Stimulated activated CD4-positive, alpha-beta T cell treated with anti-CD3 and anti-CD28 coated beads, Interleukin-4, amount 100 ng/mL, for 4 hours (primary cell): ENCODE results near the gene SLC25A22.

Experiments
- DNase-seq, 2 experiments: peaks; one replicate each; pipeline ENCODE4 v3.0.0-alpha.2; 2020

SLC25A22 gene

DNA sequence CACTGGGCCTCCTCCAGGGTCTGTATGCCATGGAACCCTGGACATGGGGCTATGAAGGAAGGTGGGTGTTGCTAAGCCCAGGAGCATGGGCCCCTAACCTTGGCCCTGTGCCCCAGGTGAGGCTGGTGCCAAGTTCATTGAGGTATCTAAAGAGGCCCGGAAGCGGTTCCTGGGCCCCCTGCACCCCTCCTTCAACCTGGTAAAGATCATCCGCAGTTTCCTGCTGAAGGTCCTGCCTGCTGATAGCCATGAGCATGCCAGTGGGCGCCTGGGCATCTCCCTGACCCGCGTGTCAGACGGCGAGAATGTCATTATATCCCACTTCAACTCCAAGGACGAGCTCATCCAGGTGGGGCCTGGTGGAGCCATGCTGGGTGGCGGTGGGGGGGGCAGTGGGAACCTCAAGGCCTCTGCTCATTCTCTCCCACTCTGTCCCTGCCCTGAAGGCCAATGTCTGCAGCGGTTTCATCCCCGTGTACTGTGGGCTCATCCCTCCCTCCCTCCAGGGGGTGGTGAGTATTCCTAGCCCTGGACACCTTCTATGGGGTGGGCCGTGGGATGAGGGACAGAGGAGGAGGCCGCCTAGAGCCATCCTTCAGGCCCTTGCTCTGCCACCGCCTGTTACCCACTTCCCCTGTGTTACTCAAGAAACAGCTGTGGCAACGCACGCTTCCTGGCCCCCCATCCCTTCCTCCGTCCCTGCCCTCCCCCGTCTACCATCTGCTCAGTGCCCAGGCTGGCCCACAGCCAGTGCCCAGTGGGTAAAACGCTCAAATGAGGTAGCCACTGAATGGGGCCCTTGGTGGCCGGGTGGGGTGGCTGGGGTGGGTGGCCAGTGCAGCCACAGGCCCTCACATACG, 23.7 kb upstream of the SLC25A22 start:
- DNase-seq, result no peak

DNA sequence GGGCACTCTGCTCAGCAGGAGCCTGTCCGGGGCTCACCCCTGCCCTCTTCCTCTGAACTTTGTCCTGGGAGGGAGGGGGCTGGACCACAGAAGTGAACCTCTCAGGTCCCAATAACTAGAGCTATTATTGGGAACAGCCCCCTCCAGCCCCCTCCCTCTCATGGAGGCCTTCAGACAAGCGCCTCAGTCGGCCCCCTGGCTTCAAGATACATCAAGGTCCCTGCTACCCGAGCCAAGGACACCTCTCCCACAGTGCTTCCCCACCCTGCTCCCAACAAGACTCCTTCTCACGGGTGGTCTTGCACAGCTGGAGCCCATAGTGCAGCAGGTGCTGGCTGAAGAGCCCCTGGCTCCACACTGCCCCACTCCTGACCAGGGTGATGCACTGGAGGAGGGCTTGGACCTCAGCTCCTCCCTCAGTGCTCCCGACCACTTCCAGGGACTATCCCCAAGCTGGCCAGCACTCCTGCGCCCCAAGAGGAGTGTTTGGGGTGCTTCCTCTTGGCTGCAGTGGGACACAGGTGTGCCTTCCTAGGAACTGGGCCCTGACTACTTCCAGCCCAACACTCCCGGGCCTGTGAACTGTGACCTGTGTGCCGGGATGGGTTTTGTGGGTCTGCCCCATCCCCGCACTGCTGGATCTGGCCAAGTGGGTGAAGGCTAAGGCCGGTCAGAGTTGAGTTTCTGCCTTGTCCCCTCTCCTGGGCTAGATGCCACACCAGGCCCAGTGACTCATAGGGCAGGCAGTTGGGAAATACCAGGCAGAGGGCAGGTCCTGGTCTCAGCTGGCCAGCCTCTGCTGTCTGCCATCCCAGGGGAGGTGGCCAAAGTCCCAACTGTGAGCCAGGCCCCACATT, 22.8 kb upstream of the SLC25A22 start:
- DNase-seq, result no peak

- DNase-seq, result peak; percentile 86 to 89
These were observed 22.0 kb upstream of the SLC25A22 start for GRCh38 chr11:819943-820649.

DNA sequence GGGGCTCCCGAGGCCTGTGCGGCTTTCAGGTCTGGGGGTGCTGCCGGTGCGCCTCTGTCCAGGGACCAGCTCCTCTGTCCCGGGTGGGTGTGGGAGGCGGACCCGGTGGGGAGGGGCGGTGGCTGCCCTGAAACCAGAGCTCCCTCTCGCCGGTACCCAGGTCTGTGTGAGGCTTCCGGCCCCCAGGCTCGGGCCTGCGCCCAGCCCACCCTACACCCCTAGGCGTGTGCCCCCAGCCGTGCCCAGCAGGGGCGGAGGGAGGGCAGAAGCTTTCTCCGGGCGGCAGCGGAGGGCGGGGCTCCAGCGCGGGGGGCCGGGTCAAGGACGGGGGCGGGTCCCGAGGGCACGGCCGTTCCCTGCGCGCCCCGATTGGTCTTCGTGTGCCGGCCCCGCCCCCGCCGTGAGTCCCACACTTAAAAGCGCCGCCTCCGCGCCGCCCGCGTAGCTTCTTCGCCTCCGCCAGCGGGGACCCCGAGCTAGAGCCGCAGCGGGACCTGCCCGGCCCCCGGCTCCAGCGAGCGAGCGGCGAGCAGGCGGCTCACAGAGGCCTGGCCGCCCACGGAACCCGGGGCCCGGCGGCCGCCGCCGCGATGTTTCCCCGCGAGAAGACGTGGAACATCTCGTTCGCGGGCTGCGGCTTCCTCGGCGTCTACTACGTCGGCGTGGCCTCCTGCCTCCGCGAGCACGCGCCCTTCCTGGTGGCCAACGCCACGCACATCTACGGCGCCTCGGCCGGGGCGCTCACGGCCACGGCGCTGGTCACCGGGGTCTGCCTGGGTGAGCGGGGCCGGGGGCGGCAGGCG, 21.2 kb upstream of the SLC25A22 start:
- peak; percentile 91 to 94 for DNase-seq

- DNase-seq, result no peak
These were observed 20.5 kb upstream of the SLC25A22 start, which contains the start of gene PNPLA2 for GRCh38 chr11:818396-819128. Gene PNPLA2 (plus strand): TSS chr11:818914. CDS start chr11:819719, 805 bp downstream.

- DNase-seq, result no peak
These were observed 18.3 kb upstream of the SLC25A22 start for GRCh38 chr11:816433-816779.

GRCh38 chr11:815675-816432, 17.8 kb upstream of the SLC25A22 start:
- DNase-seq, result no peak

DNA sequence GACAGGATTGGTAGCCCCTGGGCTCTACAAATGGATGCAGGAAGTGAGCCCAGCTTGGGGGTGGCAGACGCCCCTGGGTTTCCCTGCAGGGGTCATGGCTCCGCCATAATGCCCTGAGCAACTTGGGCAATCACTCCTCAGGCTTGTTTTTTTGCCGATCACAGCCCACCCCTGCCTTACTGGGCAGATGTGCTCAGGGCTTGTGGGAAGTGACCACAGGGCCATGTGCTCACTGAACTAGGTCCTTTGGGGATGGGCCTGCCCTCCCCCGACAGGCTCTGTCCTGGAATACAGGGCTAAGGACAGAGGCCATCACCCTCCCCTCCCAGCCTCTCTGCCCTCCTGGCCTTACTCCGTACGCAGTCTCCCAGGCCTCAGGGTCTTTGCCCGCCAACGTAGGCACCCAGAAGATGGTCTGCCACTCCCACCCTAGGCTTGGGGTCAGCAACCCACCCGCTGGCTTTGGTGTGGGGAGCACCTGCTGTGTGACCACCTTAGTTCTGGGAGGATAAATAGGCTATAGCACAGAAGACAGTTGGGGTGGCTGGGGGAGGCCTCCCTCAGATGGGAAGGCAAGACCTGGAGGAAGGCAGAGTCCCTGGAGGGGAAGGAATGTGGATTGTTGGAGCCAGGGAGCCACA, 15.5 kb upstream of the SLC25A22 start:
- no peak for DNase-seq

- no peak for DNase-seq
These were observed 15.0 kb upstream of the SLC25A22 start for GRCh38 chr11:813072-813455.

- DNase-seq, result no peak
These were observed 14.3 kb upstream of the SLC25A22 start for GRCh38 chr11:812390-812789.

GRCh38 chr11:811446-812245, 13.6 kb upstream of the SLC25A22 start:
- no peak for DNase-seq

GRCh38 chr11:810040-810567, 12.0 kb upstream of the SLC25A22 start:
- DNase-seq, result no peak

GRCh38 chr11:809287-810039, 11.4 kb upstream of the SLC25A22 start, which contains the start of gene RPLP2:
Gene RPLP2 (plus strand): TSS chr11:809967. CDS start chr11:810235, 268 bp downstream.
- peak; percentile 95 to 97 for DNase-seq

DNA sequence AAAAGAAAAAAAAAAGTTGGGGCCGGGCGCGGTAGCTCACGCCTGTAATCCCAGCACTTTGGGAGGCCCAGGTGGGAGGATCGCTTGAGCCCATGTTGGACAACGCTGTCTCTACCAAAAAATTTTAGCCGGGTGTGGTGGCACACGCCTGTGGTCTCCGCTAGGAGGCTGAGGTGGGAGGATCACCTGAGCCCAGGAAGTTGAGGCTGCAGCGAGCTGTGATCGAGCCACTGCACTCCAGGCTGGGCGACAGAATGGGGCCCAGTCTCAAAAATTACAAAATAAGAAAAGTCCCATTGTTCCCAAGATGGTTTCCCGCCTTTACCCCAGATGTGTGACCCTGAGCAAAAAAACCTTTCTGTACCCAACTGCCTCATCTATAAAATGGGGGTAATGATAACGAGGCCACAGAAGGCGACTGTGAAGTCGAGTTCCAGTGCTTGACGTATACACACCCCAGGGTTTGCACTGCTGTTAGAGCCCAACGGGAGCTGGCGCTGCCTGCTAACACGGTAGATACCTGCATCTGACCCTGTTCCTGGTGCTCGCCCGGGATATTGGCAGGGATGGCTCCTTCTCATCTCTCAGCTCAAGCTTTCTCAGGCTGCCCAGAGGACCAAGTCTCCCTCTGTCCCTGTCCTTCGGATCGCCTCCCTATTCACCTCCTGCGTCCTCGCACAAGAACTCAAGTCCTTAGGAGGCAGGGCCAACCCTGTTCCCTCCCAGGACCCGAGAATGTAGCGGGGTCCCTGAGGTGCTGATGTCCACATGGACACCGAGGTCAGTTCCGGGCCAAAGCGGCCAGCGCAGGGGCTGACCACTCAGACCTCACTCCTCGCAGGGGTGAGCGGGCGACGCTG, 10.6 kb upstream of the SLC25A22 start:
- no peak for DNase-seq

DNA sequence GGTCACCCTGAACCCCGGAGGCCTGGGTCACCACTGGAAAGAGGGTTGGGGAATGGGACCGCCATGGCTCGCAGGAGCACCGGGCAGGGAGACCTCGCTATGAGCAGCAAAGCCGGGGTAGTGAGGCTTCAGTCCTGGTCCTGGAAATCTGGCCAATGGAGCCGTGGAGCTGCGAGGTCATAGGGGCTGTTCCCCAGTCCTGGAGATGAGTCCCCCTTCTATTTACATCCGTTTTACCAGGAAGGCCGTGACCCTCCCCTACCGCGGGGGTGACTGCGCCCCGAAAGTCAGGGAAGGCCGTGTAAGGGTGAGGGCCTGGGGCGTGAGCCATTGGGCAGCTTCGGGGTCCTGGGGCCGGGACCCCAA, 6.5 kb upstream of the SLC25A22 start:
- DNase-seq, result no peak

DNA sequence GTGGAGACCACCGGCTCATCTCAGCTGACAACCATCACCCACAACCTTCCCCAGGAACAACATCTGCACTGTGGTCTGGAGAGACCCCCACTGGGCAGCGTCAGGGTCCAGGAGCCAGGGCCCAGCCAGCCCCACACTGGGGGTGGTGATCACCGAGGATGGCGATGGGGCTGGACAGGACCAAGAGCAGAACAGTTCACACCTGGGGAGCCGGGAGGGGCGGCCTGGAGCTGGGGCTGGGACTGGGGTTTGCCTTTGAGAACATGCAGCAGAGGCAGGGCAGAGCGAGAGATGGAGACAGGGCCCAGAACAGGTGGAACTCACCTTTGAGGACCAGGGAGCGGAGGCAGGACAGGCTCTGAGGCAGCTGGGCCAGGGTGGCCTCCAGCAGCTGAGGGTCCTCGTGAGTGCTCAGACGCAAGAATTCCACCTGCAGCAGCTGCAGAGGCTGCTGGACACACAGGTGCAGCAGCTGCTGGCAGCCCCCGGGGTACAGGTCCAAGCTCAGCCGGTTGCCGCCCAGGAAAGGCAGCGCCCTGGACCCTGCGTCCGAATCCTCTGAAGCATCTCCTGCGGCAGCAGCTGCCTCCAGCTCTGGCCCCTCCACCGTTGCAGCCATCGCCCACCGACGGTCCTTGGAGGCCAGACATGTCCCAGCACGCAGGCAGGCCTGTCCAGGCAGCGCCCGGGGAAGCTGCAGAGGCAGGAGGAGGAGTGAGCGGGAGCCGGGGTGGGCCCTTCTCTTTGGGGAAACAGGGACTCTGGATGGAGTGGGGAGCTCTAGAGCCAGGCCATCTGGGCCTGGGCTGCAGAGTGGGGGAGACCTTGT, 5.9 kb upstream of the SLC25A22 start:
- DNase-seq, result no peak

GRCh38 chr11:803467-803742, 5.3 kb upstream of the SLC25A22 start:
- no peak for DNase-seq
